ENCODE measurements around the gene FEV. TPM values are rescaled to one million over a fixed set of nuclear protein-coding genes. Genes with fewer than 3 reads are reported as not detected.

The FEV gene
- polyA plus RNA-seq, 2 of the 4 experiments (the other 2 are of a cell fraction) = not detected

- ATAC-seq (no peak), FAIRE-seq (no peak), DNase-seq (ENCODE audit: low read depth in 1 of 2, low spot score in 1 of 2) (no peak)
- no peak overlapping the region for H3K27ac ChIP-seq
- H3K4me1 ChIP-seq = peaks cover 17% of the 10 kb centered on the region
- TF ChIP-seq POLR2AphosphoS2 (conservative IDR thresholded peaks at IDR 0.05; ENCODE audit: low read length) = no peak
- no peak for TF ChIP-seq ZC3H11A (IDR thresholded peaks at IDR 0.05)
- H3K9me3 ChIP-seq = no peaks in the 10 kb centered on the region
- no peak overlapping the region for H3K4me3 ChIP-seq
- CTCF ChIA-PET = interaction anchor here (1.0 to 7.1 kb wide), 4 partner anchors 18 to 103 kb away, joined by 3 to 53 read pairs (median 25); no protein-coding TSS in a partner anchor
- 69% methylated on average over 8 of the region's 8 CpGs for WGBS (ENCODE audit: missing lambda C conversion rate)
- no peak overlapping the region for H3K4me2 ChIP-seq
- POLR2A ChIA-PET = no interaction called here
These were observed 15.6 kb upstream of the FEV start for GRCh38 chr2:219000569-219000960.

- Histone ChIP-seq H3K9me3 (no peaks in the 10 kb centered on the region), H3K27ac (no peak overlapping the region), H3K4me2 (no peak overlapping the region), H3K4me1 (peaks cover 17% of the 10 kb centered on the region), H3K4me3 (no peak overlapping the region)
- ATAC-seq (no peak), DNase-seq (ENCODE audit: low read depth in 1 of 2, low spot score in 1 of 2) (no peak), FAIRE-seq (no peak)
- no peak for TF ChIP-seq NFE2L2 (conservative IDR thresholded peaks at IDR 0.05; ENCODE audit: low read length)
- no peak for TF ChIP-seq CHD2 (IDR thresholded peaks at IDR 0.05; ENCODE audit: low read length, partially characterized antibody)
- no peak for TF ChIP-seq ESRRA (IDR thresholded peaks at IDR 0.05; ENCODE audit: borderline replicate concordance, low read length)
- TF ChIP-seq FOSB (CRISPR knock-in tag; IDR thresholded peaks at IDR 0.05) = no peak
- TF ChIP-seq CBX8 (IDR thresholded peaks at IDR 0.05) = no peak
- no peak for TF ChIP-seq JUN (IDR thresholded peaks at IDR 0.05)
- TF ChIP-seq EP300 (IDR thresholded peaks at IDR 0.05) = no peak
- TF ChIP-seq PBX3 (IDR thresholded peaks at IDR 0.05) = no peak
- no peak for TF ChIP-seq EHMT2 (IDR thresholded peaks at IDR 0.05; ENCODE audit: low read depth)
- no peak for TF ChIP-seq BHLHE40 (IDR thresholded peaks at IDR 0.05; ENCODE audit: low read depth, low read length)
- TF ChIP-seq ATOH8 (CRISPR knock-in tag; IDR thresholded peaks at IDR 0.05; ENCODE audit: low read depth) = no peak
- 87% methylated on average over 2 of the region's 9 CpGs for WGBS (ENCODE audit: missing lambda C conversion rate)
- ChIA-PET CTCF (interaction anchor here (1.1 to 3.9 kb wide), 2 partner anchors 23 to 27 kb away, joined by 3 to 44 read pairs; no protein-coding TSS in a partner anchor), POLR2A (no interaction called here)
These were observed 15.0 kb upstream of the FEV start for GRCh38 chr2:218999881-219000568.

GRCh38 chr2:218999021-218999880, 14.3 kb upstream of the FEV start:
- Histone ChIP-seq H3K27ac (no peak overlapping the region), H3K4me2 (no peak overlapping the region), H3K4me1 (peaks cover 17% of the 10 kb centered on the region), H3K4me3 (no peak overlapping the region), H3K9me3 (no peaks in the 10 kb centered on the region)
- ChIA-PET POLR2A (no interaction called here), CTCF (interaction anchor here (0.9 to 6.0 kb wide), 6 partner anchors 18 to 278 kb away, joined by 3 to 101 read pairs (median 3); partner anchors contain the start of gene FEV)
- FAIRE-seq (no peak), DNase-seq (ENCODE audit: low read depth in 1 of 2, low spot score in 1 of 2) (no peak), ATAC-seq (no peak)
- WGBS (ENCODE audit: missing lambda C conversion rate) = 85% methylated on average over 8 of the region's 10 CpGs
- no peak for TF ChIP-seq MAFK (IDR thresholded peaks at IDR 0.05; ENCODE audit: partially characterized antibody)
- no peak for TF ChIP-seq USF2 (IDR thresholded peaks at IDR 0.05)
- TF ChIP-seq MAZ (IDR thresholded peaks at IDR 0.05; ENCODE audit: borderline replicate concordance, low read depth, low read length) = no peak
- no peak for TF ChIP-seq SMC3 (IDR thresholded peaks at IDR 0.05)
- no peak for TF ChIP-seq ZFP36 (IDR thresholded peaks at IDR 0.05; ENCODE audit: borderline replicate concordance, partially characterized antibody)
- no peak for TF ChIP-seq RAD21 (conservative IDR thresholded peaks at IDR 0.05 in 1 of 2, IDR thresholded peaks at IDR 0.05 in 1 of 2)
- no peak for TF ChIP-seq PHF8 (IDR thresholded peaks at IDR 0.05; ENCODE audit: borderline replicate concordance, low read depth)
- TF ChIP-seq HDAC2 (IDR thresholded peaks at IDR 0.05) = no peak
- no peak for TF ChIP-seq REST (IDR thresholded peaks at IDR 0.05)
- no peak for TF ChIP-seq PBX3 (IDR thresholded peaks at IDR 0.05)

Data from A549 (cell line).